HepG2 (cell line): Measurements from ENCODE around the gene TRIM8. TPM values are rescaled to one million over a fixed set of nuclear protein-coding genes. Genes with fewer than 3 reads are reported as not detected.
A peak's percentile ranks its signal among the peaks of the same experiment; 100 is the strongest.

Experiments
- CEBPG ChIP-seq: IDR thresholded peaks from 2 replicates; pipeline ENCODE4 v1.6.1; 2016
- CENPX ChIP-seq: sonication (generic); formaldehyde crosslinking; IDR thresholded peaks from 2 replicates; pipeline ENCODE4 v1.9.0; 2021; ENCODE audit warnings: mild to moderate bottlenecking, missing genetic modification reagents, moderate library complexity
- CREM ChIP-seq, 2 experiments: sonication (generic) in 1 of 2; formaldehyde crosslinking in 1 of 2; IDR thresholded peaks; 2 replicates each; pipeline versions ENCODE4 v1.4.0 to v1.6.1; 2016 to 2020; ENCODE audit warnings: antibody characterized with exemption in 1 of 2, mild to moderate bottlenecking in 1 of 2, missing genetic modification reagents in 1 of 2
- FLYWCH1 ChIP-seq: sonication (generic); formaldehyde crosslinking; IDR thresholded peaks from 2 replicates; pipeline ENCODE4 v1.8.1; 2023; ENCODE audit warnings: mild to moderate bottlenecking, missing genetic modification reagents
- GABPA ChIP-seq, 2 experiments: IDR thresholded peaks; 2 replicates each; pipeline ENCODE4 v1.6.1; 2011 to 2016; ENCODE audit warnings: low read depth in 2 of 2, low read length in 1 of 2, missing biosample characterization in 1 of 2, missing genetic modification characterization in 1 of 2
- GATAD2A ChIP-seq: IDR thresholded peaks from 2 replicates; pipeline ENCODE4 v1.6.1; 2016
- HMG20B ChIP-seq: conservative IDR thresholded peaks from 2 replicates; pipeline ENCODE4 v1.6.1; 2016; ENCODE audit warnings: missing genetic modification reagents, missing compliant biosample characterization
- NFE2L1 ChIP-seq: sonication (generic); formaldehyde crosslinking; IDR thresholded peaks from 2 replicates; pipeline ENCODE4 v1.4.0; 2020; ENCODE audit warnings: missing genetic modification reagents, mild to moderate bottlenecking, borderline replicate concordance
- NFRKB ChIP-seq: fragments of 450-650 bp; IDR thresholded peaks from 2 replicates; pipeline ENCODE4 v1.6.1; 2017
- NPAS2 ChIP-seq: sonication (generic); formaldehyde crosslinking; IDR thresholded peaks from 2 replicates; pipeline ENCODE4 v1.8.0; 2022; ENCODE audit warnings: mild to moderate bottlenecking, missing genetic modification reagents, borderline replicate concordance
- RFX5 ChIP-seq: IDR thresholded peaks from 2 replicates; pipeline ENCODE4 v1.6.1; 2011; ENCODE audit warnings: low read depth, low read length, improper control_type of control experiment
- SIN3A ChIP-seq: IDR thresholded peaks from 2 replicates; pipeline ENCODE4 v1.6.1; 2011; ENCODE audit warnings: low read depth, mild to moderate bottlenecking, control low read depth, low read length, borderline replicate concordance
- SRSF4 ChIP-seq: fragments of 200-400 bp; formaldehyde crosslinking; IDR thresholded peaks from one replicate; pipeline ENCODE4 v1.6.1; 2018; ENCODE audit warnings: mild to moderate bottlenecking, low read depth, low read length, moderate library complexity; ENCODE audit not compliant: poor library complexity, severe bottlenecking
- U2AF2 ChIP-seq: fragments of 200-400 bp; formaldehyde crosslinking; IDR thresholded peaks from 2 replicates; pipeline ENCODE4 v1.6.1; 2017; ENCODE audit warnings: low read depth, mild to moderate bottlenecking, low read length
- ZFP62 ChIP-seq: sonication (generic); formaldehyde crosslinking; IDR thresholded peaks from 2 replicates; pipeline ENCODE4 v1.4.0; 2020; ENCODE audit warnings: missing genetic modification reagents
- ZKSCAN1 ChIP-seq: fragments of 150-350 bp; IDR thresholded peaks from 2 replicates; pipeline ENCODE4 v1.6.1; 2014; ENCODE audit warnings: low read length
- ZNF547 ChIP-seq: sonication (generic); formaldehyde crosslinking; IDR thresholded peaks from 2 replicates; pipeline ENCODE4 v1.5.1; 2020; ENCODE audit warnings: mild to moderate bottlenecking, missing genetic modification reagents
- ZNF558 ChIP-seq: sonication (generic); formaldehyde crosslinking; IDR thresholded peaks from 2 replicates; pipeline ENCODE4 v1.9.0; 2022; ENCODE audit warnings: mild to moderate bottlenecking, missing genetic modification reagents, borderline replicate concordance
- ZNF607 ChIP-seq: sonication (generic); formaldehyde crosslinking; IDR thresholded peaks from 2 replicates; pipeline ENCODE4 v1.5.1; 2020; ENCODE audit warnings: missing genetic modification reagents, mild to moderate bottlenecking, borderline replicate concordance
- ZNF678 ChIP-seq: sonication (generic); formaldehyde crosslinking; IDR thresholded peaks from 2 replicates; pipeline ENCODE4 v1.4.0; 2020; ENCODE audit warnings: mild to moderate bottlenecking, missing genetic modification reagents
- ZNF749 ChIP-seq: sonication (generic); formaldehyde crosslinking; IDR thresholded peaks from 2 replicates; pipeline ENCODE4 v1.8.0; 2022; ENCODE audit warnings: mild to moderate bottlenecking, missing genetic modification reagents, moderate library complexity, borderline replicate concordance
- ZNF788 ChIP-seq: sonication (generic); formaldehyde crosslinking; IDR thresholded peaks from 2 replicates; pipeline ENCODE4 v1.5.0; 2020; ENCODE audit warnings: mild to moderate bottlenecking, missing genetic modification reagents, borderline replicate concordance
- ZNF83 ChIP-seq: sonication (generic); formaldehyde crosslinking; IDR thresholded peaks from 2 replicates; pipeline ENCODE4 v1.4.0; 2020; ENCODE audit warnings: missing genetic modification reagents, mild to moderate bottlenecking, borderline replicate concordance
- ZSCAN29 ChIP-seq: sonication (generic); formaldehyde crosslinking; conservative IDR thresholded peaks from 2 replicates; pipeline ENCODE4 v1.4.0; 2020; ENCODE audit warnings: mild to moderate bottlenecking, missing genetic modification reagents
- polyA plus RNA-seq, 8 experiments: library from polyadenylated mRNA; depleted of rRNA in 3 of 8; stranded (reverse) in 7 of 8; unstranded in 1 of 8; fragments of >200 nt; fragmentation: Illumina TruSeq in 4 of 8; extraction: Trizol in 4 of 8; gene quantifications; 2 replicates each; pipeline versions ENCODE4 v1.2.1 to v1.2.3, GENCODE V29; 2011 to 2016; ENCODE audit warnings: low read depth in 4 of 8, missing spikeins in 1 of 8, mixed read lengths in 1 of 8; ENCODE audit not compliant: insufficient read depth in 1 of 8
- total RNA-seq, 5 experiments: library from RNA; depleted of rRNA; stranded (reverse); fragments of >200 nt; fragmentation: Illumina TruSeq; extraction: Trizol; gene quantifications; 2 replicates each; pipeline ENCODE4 v1.2.3, GENCODE V29; 2016; ENCODE audit warnings: low read depth in 1 of 5
- TF ChIP-seq, protein P1 (sequence below): sonication (generic); formaldehyde crosslinking; IDR thresholded peaks from 2 replicates; pipeline ENCODE4 v1.4.0; 2020; ENCODE audit warnings: missing genetic modification reagents
- TF ChIP-seq, protein P2 (sequence below): IDR thresholded peaks from 2 replicates; pipeline ENCODE4 v1.6.1; 2016

The TRIM8 gene
- total and polyA plus RNA-seq, 2 of the 13 experiments (the other 11 are each of a cell fraction or from before 2014, with no cell fraction given): 38.9 to 66.5 TPM

GRCh38 chr10:102645388-102645740 lies 1.1 kb downstream of the TRIM8 start (continued):
- no peak for TF ChIP-seq ZNF607 (CRISPR knock-in tag)
- no peak for TF ChIP-seq HMG20B (CRISPR knock-in tag)
- TF ChIP-seq ZKSCAN1: no peak
- no peak for TF ChIP-seq CENPX (CRISPR knock-in tag)
- no peak; the same call in 1 of the 2 replicates for TF ChIP-seq GATAD2A (CRISPR knock-in tag)
- TF ChIP-seq NFRKB: no peak
- TF ChIP-seq ZNF558: no peak
- TF ChIP-seq GABPA (IDR thresholded peaks at IDR 0.05; ENCODE audit: low read depth, low read length): no peak
- TF ChIP-seq GABPA (CRISPR knock-in tag; IDR thresholded peaks at IDR 0.05; ENCODE audit: low read depth): peak; percentile 58; the same call in 1 of the 2 replicates
- no peak for TF ChIP-seq ZNF678
- TF ChIP-seq ZSCAN29 (CRISPR knock-in tag): no peak
- TF ChIP-seq, protein P1, sequence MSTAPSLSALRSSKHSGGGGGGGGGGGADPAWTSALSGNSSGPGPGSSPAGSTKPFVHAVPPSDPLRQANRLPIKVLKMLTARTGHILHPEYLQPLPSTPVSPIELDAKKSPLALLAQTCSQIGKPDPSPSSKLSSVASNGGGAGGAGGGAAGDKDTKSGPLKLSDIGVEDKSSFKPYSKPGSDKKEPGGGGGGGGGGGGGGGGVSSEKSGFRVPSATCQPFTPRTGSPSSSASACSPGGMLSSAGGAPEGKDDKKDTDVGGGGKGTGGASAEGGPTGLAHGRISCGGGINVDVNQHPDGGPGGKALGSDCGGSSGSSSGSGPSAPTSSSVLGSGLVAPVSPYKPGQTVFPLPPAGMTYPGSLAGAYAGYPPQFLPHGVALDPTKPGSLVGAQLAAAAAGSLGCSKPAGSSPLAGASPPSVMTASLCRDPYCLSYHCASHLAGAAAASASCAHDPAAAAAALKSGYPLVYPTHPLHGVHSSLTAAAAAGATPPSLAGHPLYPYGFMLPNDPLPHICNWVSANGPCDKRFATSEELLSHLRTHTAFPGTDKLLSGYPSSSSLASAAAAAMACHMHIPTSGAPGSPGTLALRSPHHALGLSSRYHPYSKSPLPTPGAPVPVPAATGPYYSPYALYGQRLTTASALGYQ (CRISPR knock-in tag): no peak
- TF ChIP-seq, protein P2, sequence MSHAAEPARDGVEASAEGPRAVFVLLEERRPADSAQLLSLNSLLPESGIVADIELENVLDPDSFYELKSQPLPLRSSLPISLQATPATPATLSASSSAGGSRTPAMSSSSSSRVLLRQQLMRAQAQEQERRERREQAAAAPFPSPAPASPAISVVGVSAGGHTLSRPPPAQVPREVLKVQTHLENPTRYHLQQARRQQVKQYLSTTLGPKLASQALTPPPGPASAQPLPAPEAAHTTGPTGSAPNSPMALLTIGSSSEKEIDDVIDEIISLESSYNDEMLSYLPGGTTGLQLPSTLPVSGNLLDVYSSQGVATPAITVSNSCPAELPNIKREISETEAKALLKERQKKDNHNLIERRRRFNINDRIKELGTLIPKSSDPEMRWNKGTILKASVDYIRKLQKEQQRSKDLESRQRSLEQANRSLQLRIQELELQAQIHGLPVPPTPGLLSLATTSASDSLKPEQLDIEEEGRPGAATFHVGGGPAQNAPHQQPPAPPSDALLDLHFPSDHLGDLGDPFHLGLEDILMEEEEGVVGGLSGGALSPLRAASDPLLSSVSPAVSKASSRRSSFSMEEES (CRISPR knock-in tag): no peak
- TF ChIP-seq CREM (IDR thresholded peaks at IDR 0.05): 0 out of 2 replicates have a peak, but pooled peaks have one; percentile 8
- no peak for TF ChIP-seq CREM (CRISPR knock-in tag; IDR thresholded peaks at IDR 0.05)
- peak; percentile 82; the same call in 1 of the 2 replicates for TF ChIP-seq SIN3A
- TF ChIP-seq ZNF83 (CRISPR knock-in tag): no peak
- TF ChIP-seq SRSF4: no peak
- TF ChIP-seq NFE2L1 (CRISPR knock-in tag): 0 out of 2 replicates have a peak, but pooled peaks have one; percentile 1
- TF ChIP-seq U2AF2: no peak
- no peak for TF ChIP-seq FLYWCH1 (CRISPR knock-in tag)
- no peak for TF ChIP-seq CEBPG (CRISPR knock-in tag)
- TF ChIP-seq ZNF547 (CRISPR knock-in tag): no peak
- TF ChIP-seq ZNF788 (CRISPR knock-in tag): no peak
- no peak for TF ChIP-seq NPAS2 (CRISPR knock-in tag)
- TF ChIP-seq ZFP62 (CRISPR knock-in tag): no peak
- no peak for TF ChIP-seq ZNF749
- no peak; the same call in 1 of the 2 replicates for TF ChIP-seq RFX5
